NCI-H69 (cell line): ENCODE measurements around the gene LPGAT1.
A peak's percentile ranks its signal among the peaks of the same experiment; 100 is the strongest.
"Not testable (repeated sequence)": the region's sequence is repeated elsewhere in the genome, so short reads cannot be mapped to it uniquely, and the experiment has no call there.

Experiments used
- DNase-seq: peaks from one replicate; lab custom pipeline; 2025; lab: John Stamatoyannopoulos, UW

LPGAT1 gene, protein sequence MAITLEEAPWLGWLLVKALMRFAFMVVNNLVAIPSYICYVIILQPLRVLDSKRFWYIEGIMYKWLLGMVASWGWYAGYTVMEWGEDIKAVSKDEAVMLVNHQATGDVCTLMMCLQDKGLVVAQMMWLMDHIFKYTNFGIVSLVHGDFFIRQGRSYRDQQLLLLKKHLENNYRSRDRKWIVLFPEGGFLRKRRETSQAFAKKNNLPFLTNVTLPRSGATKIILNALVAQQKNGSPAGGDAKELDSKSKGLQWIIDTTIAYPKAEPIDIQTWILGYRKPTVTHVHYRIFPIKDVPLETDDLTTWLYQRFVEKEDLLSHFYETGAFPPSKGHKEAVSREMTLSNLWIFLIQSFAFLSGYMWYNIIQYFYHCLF

DNA sequence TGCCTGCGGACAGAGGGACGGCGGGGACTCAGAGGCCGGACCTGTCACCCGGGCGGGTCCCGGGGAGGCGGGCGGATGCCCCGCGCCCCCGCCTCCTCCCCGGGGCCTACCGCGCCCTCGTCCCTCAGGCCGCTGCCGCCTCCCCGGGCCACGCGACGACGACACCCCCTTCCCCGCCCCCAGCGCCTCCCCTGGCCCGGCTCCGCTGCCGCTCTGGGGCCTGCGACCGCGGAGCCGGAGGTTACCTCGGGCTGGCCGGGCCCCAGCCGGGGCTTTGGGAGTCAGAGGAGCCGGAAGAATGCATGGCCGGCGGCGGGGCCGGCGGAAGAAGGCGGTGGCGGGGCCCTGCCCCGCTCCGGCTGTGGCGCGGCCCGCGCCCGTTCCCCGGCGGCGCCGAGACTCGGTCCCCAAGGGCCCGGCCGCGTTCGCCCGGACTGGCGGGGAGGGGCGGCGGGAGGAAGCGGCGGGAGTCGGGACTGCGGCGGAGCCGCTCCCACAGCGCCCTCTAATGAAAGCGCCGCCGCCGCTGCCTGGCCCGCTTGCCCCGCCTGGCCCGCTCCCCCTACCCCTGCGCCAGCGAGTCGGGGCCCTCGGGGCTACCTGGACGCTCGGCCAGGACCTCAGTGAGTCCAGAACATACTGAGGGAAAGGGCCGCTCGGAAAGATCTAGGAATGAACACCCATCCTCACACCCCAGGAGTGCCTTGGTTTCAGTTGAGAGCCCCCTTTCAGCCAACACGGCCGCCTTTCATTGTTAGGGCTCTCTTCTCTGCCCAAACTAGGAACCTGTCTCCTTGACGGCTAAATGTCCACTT, at the start of gene LPGAT1:
Gene LPGAT1 (minus strand): TSS at position 436 of the 815 bp plus-strand sequence. CDS start 1,467 bp downstream, outside the sequence.
- DNase-seq, result peak; percentile 94

DNA sequence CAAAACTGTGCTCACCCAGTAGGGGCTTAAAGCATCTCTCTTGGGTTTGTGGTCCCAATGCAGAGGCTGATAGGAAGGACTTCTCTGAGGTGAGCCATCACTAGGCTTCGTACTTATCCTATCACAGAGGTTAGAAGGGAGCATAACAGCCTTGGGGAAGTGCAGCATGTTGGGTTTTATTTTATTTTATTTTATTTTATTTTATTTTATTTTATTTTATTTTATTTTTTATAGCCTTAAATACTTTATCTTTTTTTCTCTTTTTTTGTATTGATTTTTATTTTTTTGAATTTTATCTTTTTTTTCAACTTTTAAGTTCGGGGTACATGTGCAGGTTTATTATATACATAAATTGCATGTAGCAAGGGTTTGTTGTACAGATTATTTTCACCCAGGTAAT, 48.9 kb upstream of the LPGAT1 start:
- no peak for DNase-seq

DNA sequence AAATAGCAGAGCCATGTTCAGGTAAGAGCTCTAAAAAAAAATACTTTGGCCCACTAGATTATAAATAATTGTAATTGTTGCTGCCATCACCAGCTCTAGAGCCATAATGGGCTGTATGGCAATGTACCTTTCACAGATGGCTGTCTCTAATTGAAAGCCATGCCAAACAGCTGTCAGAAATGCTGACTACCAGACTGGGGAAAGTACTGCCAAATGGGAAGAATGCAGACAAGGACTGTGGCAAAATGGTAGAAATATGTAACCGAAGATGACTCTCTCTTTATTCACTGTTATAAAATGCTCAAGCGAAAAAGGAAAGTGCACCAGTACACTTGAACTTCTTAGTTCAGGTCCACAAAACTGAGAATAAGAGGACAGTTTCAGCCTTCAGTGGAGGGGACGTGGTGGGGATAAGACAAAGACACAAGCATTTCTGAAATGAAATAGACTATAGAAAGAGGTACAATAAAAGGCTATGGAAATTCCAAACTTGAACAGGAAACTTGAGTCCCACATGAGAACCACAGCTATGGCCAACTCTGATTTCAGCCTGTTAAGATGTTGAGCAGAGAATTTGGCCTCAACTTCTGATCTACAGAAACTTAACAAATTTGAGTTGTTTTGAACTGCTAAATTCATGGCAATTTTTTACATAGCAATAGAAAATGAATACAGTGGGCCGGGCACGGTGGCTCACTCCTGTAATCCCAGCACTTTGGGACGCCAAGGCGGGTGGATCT, 46.5 kb upstream of the LPGAT1 start:
- peak; percentile 61 for DNase-seq

DNA sequence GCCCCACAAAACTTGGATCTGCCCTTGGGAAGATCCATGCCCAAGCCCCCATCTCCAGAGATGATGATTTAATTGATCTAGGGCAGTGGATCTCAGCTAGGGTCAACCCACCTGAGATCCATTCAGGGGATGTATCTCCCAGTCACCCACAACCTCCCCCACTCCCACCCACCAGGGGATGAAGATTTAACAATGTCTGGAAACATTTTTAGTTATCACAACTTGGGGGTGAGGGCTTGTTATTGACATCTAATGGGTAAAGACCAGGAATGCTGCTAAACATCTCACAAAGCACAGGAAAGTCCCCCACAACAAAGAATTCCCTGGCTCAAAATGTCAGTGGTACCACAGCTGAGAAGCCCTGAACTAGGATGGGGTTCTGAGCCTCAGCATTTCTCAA, 45.0 kb upstream of the LPGAT1 start:
- no peak for DNase-seq

DNA sequence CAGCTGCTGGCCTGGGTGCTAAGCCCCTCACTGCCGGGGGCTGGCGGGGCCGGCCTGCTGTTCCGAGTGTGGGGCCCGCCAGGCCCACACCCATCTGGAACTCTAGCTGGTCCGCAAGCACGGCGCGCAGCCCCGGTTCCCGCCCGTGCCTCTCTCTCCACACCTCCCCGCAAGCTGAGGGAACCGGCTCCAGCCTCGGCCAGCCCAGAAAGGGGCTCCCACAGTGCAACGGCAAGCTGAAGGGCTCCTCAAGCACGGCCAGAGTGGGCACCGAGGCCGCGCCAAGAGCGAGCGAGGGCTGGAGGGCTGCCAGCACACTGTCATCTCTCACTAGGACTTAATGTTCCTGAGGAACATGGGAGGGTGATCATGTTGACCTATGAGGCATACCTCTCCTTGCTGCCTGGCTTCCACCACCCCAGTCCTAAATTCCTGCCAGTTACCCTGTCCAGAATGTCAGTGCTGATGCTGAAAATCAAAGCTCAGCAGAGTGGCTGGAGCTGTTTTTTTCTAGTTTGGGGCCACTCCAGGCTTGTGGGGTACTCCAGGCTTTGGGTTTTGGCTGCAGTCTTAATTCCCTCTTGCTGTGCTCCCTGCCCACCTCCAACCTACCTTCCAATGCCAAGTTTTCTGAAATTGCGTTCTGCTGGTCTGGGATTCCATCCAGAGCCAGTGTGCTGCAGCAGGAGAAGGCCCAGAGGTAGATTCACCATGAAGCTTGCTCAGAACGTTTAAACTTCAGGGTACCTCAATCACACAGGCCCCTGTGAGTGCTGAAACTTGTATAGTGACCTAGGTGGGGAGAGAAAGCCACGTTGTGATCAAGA, 44.2 kb upstream of the LPGAT1 start:
- DNase-seq, result no peak

DNA sequence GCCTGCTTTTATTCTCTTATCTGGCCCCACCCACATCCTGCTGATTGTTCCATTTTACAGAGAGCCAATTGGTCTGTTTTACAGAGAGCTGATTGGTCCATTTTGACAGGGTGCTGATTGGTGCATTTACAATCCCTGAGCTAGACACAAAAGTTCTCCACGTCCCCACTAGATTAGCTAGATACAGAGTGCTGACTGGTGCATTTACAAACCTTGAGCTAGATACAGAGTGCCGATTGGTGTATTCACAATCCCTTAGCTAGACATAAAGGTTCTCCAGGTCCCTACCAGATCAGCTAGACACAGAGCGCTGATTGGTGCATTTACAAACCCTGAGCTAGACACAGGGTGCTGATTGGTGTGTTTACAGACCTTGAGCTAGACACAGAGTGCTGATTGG, 43.2 kb upstream of the LPGAT1 start:
- not testable (repeated sequence) for DNase-seq

DNA sequence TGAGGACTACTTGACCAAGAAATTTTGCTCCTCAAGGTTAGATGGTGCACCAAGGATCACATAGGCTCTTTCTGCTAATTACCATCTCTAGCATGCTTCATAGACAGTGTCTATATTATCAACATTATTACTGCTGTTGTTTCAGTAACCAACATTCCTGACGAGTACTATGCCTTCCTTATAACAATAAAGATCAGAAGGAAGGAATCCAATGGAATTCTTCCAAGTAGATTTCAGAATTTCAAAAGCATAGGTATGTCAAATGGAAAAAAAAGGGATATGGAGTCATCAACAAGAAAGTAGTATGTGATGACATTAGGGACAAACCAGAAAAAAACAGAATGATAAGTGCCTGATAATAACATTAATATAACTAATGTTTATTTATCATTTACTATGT, 39.6 kb upstream of the LPGAT1 start:
- no peak for DNase-seq

DNA sequence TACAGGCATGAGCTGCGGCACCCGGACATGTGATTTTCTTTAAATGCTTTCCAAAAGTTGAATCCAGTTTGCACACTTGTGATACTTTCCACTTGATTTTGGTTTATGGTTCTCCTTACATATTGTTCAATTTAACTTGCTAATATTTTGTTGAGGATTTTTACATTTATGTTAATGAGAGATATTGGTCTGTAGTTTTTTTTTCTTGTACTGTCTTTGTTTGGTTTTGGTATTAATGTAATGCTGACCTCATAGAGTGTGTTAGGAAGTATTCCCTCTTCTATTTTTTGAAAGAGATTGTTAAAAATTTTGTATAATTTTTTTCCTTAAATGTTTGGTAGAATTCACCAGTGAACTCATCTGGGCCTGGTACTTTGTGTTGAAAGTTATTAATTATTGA, 34.6 kb upstream of the LPGAT1 start:
- DNase-seq, result no peak

DNA sequence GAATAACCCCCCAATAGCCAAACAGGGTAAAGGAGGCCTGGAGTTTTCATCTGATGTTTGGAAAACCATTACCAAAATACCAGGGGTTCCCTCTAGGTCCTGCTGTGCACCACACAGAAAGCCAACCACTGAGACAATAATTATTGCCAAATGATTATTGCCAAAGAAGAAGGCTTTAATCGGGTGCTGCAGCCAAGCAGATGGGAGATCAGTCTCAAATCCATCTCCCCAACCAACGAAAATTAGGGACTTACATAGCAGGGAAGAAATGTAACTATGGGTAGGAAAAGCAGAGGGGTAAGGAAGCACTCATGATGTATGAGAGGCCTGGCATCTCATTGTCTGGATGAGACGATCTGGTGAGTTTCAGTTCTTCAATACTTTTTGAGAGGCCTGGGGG, 28.8 kb upstream of the LPGAT1 start:
- DNase-seq, result no peak

DNA sequence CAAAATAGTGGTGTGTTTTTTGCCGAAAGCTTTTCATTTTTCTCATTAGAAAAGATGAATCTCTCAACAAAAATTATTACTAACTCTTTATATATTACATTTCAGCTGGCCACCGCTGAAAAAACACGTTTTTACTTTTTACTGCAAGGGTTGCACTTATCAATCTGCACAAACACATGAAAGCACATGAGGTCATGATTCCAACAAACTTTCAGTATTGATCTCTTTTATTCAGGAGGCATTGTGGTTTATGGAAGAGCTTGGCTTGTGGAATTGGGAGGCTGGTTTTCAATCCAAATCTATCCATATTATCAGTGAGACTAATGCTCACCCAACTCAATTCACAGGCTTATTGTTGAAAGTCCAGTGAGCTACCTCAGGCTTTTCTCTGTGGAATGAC, 20.6 kb upstream of the LPGAT1 start:
- DNase-seq, result no peak

DNA sequence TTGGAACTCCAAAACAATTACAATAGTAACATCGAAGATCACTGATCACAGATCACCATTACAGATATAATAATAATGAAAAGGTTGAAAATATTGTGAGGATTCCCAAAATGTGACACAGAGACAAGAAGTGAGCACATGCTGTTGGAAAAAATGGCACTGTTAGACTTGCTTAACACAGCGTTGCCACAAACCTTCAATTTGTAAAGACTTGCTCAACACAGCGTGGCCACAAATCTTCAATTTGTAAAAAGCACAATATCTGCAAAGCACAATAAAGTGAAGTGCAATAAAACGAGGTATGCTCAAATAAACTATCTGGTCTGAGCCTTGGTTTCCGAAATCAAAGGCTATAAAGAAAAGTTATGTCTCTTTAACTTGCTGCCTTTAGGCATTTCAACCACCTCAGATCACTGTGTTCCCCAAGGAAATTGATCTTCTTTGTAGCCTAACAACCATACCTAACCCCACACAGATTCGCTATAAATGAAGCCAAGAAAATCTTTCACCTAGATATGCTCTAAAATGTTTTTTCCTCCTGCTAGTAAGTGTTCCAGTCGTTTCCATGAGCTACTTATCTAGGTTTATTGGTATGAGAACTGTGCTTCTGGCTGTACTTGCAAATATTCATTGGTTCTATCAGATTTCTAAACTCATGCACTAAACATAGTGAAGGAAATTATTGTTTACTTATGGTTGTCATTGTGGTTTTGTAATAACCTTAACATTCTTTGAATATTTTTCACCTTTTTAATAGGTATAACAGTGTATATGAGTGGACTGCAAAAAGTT, 13.1 kb upstream of the LPGAT1 start:
- no peak for DNase-seq

DNA sequence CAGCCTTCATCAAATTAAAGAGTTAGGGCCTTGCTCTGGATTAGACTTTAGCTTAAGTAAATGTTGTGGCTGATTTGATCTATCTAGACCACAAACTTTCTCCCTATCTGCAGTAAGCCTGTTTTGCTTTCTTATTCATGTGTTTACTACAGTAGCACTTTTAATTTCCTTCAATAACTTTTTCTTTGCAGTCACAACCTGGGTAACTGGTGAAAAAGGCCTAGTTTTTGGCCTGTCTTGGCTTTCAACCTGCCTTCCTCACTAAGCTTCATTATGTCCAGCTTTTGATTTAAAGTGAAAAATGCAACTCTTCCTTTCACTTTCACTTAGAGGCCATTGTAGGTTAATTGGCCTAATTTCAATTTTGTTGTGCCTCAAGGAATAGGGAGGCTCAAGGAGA, 12.5 kb upstream of the LPGAT1 start:
- peak; percentile 15 for DNase-seq

DNA sequence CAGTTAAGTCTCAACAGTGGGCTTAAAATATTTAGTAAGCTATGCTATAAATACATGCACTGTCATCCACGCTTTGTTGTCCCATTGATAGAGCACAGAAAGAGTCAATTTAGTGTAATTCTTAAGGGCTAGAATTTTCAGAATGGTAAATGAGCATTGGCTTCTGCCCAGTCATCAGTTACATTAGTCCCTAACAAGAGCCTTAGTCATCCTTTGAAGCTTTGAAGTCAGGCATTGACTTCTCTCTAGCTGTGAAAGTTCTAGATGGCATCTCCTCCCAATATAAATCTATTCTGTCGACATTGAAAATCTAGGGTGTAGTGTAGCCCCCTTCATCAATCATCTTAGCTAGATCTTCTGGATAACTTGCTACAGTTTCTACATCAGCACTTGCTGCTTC, 12.0 kb upstream of the LPGAT1 start:
- no peak for DNase-seq

DNA sequence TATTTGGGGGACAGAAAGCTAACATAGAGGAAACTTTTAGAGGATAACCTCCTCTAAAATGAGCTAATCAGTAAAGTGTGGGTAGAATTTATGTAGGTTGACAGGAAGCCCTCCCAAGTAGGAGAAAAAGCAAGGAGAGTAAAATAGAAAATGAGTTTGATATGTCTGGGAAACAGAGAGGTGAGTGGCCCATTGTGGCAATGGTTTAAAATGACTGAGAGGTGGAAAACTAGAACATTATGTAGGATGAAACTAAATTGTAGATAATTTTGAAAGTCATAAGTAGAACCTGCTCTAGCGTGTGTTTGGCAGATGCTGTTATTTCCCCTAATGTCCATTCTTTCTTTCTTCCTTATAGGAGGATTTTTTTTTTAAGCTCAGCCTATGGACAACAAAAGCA, 8.5 kb upstream of the LPGAT1 start:
- DNase-seq, result no peak

DNA sequence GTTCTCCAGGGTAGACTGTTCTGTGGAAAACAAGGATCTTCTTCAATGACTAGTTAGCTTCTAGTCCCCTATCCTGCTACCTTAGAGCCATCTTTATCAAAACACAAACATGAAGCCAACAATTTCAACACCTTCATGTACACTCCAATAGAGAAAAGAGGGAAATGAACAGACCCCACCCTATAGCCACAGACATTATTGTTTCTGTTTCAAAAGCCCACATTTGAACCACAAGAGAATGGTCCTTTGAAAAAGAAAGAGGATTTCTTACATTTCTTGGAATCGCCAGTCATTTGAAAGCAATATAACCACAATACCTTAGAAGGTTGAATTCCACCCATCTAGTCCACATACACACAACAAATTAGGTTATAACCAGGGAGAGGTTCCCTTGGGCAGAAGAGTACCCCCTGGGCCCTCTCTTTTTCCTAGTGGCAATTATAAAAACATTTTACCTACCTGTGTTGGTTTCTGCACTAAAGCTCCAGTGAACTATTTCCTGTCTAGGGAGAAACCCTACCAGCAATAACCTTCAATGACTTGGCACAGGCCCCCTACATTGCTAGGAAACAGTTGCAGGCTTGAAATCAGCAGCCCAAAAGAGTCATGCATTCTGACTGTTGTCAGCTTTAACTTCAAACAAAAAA, 2.7 kb upstream of the LPGAT1 start:
- peak; percentile 38 for DNase-seq

DNA sequence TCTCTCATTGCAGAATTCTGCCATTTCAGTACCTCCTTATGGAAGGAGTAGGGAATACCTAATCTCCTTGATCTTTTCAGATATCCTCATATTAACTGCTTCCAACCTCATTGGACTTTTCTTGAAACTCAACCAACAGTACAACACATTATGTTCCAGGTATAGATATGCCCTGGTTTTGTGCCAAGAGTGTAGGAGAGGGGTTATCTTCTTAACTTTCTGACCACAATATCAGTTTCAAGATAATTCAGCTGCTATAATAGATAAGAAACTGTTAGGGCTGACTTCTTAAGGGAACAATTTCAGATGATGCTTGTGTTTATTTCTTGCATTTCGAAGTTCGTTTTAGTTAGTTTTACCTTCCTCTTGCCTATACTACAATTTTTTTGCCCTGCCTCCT, 2.1 kb upstream of the LPGAT1 start:
- DNase-seq, result no peak

DNA sequence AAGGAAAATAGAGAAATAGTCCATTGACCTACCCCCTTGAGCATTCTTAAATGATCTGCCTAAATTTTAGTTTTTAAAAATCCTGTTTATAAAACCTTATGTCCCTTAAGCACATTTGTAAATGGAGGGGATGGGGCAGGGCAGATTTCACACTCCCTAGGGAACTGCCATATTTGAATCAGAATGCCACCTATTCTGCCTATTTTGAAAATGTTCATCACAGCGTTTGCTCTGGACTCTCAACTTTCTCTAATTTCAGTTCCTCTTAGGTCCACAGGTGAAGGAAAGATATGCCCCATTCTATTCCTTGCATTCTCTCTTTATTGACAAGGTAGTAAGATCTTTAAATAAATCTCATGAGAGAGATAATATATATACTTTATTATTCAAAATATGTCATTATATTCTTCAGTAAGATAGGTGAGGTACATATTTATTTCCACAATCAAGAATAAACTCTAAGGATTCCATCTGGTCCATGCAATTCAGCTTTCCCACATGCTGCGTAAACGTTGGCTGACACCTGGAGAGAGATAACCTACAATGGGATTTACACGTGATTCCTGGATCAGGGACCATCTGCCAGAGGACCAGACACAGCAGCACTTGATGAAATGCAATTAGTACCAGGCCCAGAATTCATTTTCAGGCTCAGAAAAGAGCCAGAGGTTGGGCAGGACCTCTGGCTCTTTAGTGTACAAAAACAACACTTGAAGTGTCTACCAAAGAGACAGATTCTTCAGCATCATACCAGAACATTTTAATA, 1.2 kb upstream of the LPGAT1 start:
- peak; percentile 98 for DNase-seq

DNA sequence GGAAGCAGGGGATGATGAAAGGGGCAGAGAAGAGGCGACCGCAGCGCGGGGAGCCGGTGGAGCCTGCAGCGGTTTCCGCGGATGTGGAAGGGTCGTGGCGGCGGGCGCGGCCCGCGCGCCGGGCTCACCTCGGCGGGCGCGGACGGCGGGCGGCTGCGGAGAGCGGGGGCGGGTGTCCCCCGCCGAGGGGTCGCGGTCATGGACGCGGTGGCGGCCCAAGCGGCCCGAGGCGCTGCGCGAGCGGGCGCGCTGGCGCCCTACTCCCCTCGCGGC, 572 bp downstream of the LPGAT1 start:
- DNase-seq, result no peak

DNA sequence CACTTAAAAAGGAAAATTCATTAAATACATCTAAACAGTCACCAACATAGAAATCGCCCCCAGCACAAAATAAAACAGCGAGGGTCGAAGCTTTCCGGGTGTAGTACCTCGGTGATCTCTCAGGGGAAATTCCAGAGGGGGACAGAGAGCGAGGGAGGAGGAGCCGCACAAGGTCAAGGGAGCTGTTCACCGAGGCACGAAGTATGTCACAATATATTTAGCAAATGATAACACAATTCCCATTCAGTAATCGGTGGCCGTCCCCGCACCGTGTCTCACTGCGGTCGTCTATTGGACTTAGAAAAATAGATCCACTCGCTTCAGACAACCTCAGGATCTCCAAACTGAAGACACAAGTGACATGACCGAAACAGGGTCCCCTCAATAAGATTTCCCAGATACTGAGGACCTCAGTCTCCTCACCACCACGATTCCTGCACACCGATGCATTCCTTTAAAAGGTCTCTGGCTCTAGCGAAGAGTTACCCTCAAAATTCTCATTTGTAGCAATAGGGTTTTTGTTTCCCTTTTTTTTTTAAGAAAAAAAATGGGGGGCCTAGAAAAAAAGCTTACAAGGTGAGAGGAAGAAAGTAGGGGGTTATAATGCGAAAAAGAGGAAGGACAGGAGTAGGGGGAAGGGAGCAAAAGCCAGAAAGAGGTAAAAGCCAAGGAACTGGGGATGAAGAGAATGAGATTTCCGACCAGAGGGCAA, 1.1 kb downstream of the LPGAT1 start:
- DNase-seq, result peak; percentile 86
